ENCODE measurements around the gene CDC37L1. TPM values are rescaled to one million over a fixed set of nuclear protein-coding genes. Genes with fewer than 3 reads are reported as not detected.

Gene CDC37L1
- polyA plus RNA-seq, 4 donors: 5.6 to 16.0 (median 8.4) TPM

DNA sequence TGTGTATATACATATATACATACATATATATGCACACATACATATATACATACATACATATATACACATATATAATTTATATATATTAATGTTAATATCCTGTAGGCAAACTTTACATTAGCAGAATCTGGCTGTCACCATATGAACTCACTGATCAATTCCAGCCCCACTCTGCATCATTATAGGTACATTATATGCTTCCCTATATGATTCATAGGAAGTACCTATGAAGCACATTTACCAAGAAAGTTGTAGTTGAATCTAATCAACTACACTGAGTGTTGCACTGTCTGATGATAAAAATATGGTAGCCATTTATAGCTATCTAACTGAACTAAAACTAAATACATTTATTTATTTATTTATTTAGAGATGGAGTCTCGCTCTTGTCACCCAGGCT lies 7.6 kb upstream of the CDC37L1 start:
- DNase-seq (no peak), FAIRE-seq (no peak)
- Histone ChIP-seq H3K27ac (ENCODE audit: low read depth in 1 of 3, low read length in 2 of 3) (no peak overlapping the region), H3K4me1 (ENCODE audit: control insufficient read depth in 3 of 3, insufficient read depth in 2 of 3, low read depth in 1 of 3, low read length in 2 of 3) (peaks cover 0 to 2% (median 0%) of the 10 kb centered on the region in 3 donors), H3K9me3 (ENCODE audit: control insufficient read depth in 2 of 2, insufficient read depth in 1 of 2, low read depth in 1 of 2, low read length in 1 of 2) (no peaks in the 10 kb centered on the region), H3K4me3 (ENCODE audit: low read depth in 1 of 3, low read length in 3 of 3) (no peak overlapping the region), H3K27me3 (ENCODE audit: control insufficient read depth in 3 of 3, insufficient read depth in 3 of 3, low read length in 3 of 3) (no peaks in the 10 kb centered on the region), H3K36me3 (ENCODE audit: control insufficient read depth in 3 of 3, insufficient read depth in 2 of 3, low read depth in 1 of 3, low read length in 3 of 3) (no peaks in the 10 kb centered on the region)
- WGBS, 3 donors: 95 to 100% (median 96%) methylated on average over 1 of the region's 1 CpG

DNA sequence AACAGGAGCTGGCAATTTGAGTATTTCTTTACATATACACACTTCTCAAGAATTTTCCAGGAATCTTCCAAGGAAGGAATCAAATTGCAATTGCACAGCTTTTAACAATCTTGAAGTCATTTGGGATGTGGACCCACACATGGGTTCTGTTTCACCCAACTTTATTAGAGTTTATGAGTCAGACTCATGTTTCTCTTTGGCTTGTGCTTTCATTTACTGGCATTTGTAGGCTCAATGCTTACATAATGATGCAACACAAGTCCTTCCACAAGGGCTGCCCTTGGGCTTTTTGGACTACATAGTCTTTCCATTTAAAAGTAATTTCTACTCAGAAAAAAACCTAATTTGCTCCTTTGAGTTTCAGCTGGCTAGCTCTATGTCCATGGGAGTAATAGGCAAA lies 4.6 kb upstream of the CDC37L1 start:
- no peak for FAIRE-seq
- peaks cover 2 to 7% (median 5%) of the 10 kb centered on the region in 3 donors for H3K4me1 ChIP-seq (ENCODE audit: control insufficient read depth in 3 of 3, insufficient read depth in 2 of 3, low read depth in 1 of 3, low read length in 2 of 3)
- no peak overlapping the region for H3K27ac ChIP-seq (ENCODE audit: low read depth in 1 of 3, low read length in 2 of 3)

DNA sequence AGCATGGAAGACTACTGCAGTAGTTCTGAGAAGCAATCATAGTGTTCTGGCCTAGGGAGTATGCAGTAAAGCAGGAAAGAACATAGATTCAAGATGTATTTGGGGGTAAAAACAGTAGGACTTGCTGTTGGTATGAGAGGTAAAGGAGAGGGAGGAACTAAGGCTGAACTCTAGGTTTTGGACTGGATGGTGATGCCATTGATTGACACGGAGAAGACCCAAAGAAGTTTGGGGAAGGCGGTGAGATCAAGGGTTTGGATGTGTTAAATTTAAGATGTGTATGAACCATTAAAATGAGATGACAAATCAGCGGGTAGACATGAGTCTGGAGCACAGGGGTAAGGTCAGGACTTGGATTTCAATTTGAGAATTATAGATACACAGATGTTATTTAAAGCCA lies 2.0 kb upstream of the CDC37L1 start:
- no peaks in the 10 kb centered on the region for H3K36me3 ChIP-seq (ENCODE audit: control insufficient read depth in 3 of 3, insufficient read depth in 2 of 3, low read depth in 1 of 3, low read length in 3 of 3)
- H3K27me3 ChIP-seq (ENCODE audit: control insufficient read depth in 3 of 3, insufficient read depth in 3 of 3, low read length in 3 of 3): no peaks in the 10 kb centered on the region
- WGBS, 3 donors: 67 to 95% (median 85%) methylated on average over 3 of the region's 3 CpGs
- DNase-seq (no peak), FAIRE-seq (no peak)
- peaks cover 3 to 10% (median 5%) of the 10 kb centered on the region in 3 donors for H3K4me1 ChIP-seq (ENCODE audit: control insufficient read depth in 3 of 3, insufficient read depth in 2 of 3, low read depth in 1 of 3, low read length in 2 of 3)
- no peak overlapping the region for H3K4me3 ChIP-seq (ENCODE audit: low read depth in 1 of 3, low read length in 3 of 3)
- H3K27ac ChIP-seq (ENCODE audit: low read depth in 1 of 3, low read length in 2 of 3): peak overlapping the region in 1 of 3 donors; percentile 95
- H3K9me3 ChIP-seq (ENCODE audit: control insufficient read depth in 2 of 2, insufficient read depth in 1 of 2, low read depth in 1 of 2, low read length in 1 of 2): no peaks in the 10 kb centered on the region

More for the DNA sequence above, 4.6 kb upstream of the CDC37L1 start:
- DNase-seq: no peak
- Histone ChIP-seq H3K36me3 (ENCODE audit: control insufficient read depth in 3 of 3, insufficient read depth in 2 of 3, low read depth in 1 of 3, low read length in 3 of 3) (no peaks in the 10 kb centered on the region), H3K27me3 (ENCODE audit: control insufficient read depth in 3 of 3, insufficient read depth in 3 of 3, low read length in 3 of 3) (no peaks in the 10 kb centered on the region), H3K9me3 (ENCODE audit: control insufficient read depth in 2 of 2, insufficient read depth in 1 of 2, low read depth in 1 of 2, low read length in 1 of 2) (no peaks in the 10 kb centered on the region), H3K4me3 (ENCODE audit: low read depth in 1 of 3, low read length in 3 of 3) (no peak overlapping the region)

DNA sequence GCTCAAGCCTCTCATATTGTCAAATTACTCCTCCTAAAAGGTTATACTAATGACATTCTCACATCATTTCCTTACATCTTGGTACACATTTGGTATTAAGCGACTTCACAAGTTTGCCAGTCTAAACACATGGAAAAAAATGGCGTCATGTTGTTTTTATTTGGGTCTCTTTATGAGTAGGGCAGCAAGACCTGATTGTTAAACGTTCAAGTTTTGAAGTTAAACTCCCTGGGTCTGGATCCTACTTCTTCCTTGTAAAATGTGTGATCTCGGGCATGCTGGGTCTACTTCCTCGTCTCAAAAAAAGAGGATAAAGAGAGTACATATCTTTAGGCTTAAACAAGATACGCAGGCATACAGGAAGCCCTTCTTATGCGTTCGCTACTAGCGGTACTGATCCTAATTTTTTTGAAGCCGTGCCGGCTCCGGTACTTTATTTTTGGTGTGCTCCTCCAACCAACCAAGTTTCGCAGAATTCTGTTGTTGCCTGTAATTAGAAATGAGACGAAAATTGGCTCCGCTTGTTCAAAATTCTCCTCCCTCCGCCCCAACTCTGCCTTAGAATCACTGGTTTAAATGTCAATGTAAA lies 596 bp upstream of the CDC37L1 start:
- Histone ChIP-seq H3K9me3 (ENCODE audit: control insufficient read depth in 2 of 2, insufficient read depth in 1 of 2, low read depth in 1 of 2, low read length in 1 of 2) (no peaks in the 10 kb centered on the region), H3K27ac (ENCODE audit: low read depth in 1 of 3, low read length in 2 of 3) (peak overlapping the region; percentile 95 to 100 (median 98)), H3K36me3 (ENCODE audit: control insufficient read depth in 3 of 3, insufficient read depth in 2 of 3, low read depth in 1 of 3, low read length in 3 of 3) (no peaks in the 10 kb centered on the region), H3K27me3 (ENCODE audit: control insufficient read depth in 3 of 3, insufficient read depth in 3 of 3, low read length in 3 of 3) (no peaks in the 10 kb centered on the region), H3K4me1 (ENCODE audit: control insufficient read depth in 3 of 3, insufficient read depth in 2 of 3, low read depth in 1 of 3, low read length in 2 of 3) (peaks cover 3 to 10% (median 5%) of the 10 kb centered on the region in 3 donors), H3K4me3 (ENCODE audit: low read depth in 1 of 3, low read length in 3 of 3) (peak overlapping the region; percentile 82 to 88 (median 84))
- FAIRE-seq (no peak), DNase-seq (peak; percentile 48 to 78)
- 0 to 1% (median 0%) methylated on average over 16 of the region's 16 CpGs for WGBS, 3 donors

DNA sequence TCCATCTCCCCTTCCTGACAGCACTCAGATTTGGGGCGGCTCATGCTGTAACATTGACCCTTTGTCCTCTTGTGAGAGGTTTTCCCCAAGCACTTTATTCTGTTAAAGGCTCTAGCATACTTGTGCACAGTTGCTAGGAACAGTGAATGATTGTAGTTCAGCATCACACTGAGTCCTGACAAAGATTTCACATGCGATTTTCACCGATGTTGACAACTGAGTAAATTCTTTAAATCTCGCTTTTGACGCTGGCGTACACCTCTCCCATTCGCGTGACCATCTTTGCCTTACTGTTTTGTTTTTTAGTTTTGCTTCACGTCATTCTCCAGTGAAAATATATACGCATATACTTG lies 780 bp downstream of the CDC37L1 start:
- DNase-seq: peak in 1 of 2 donors; percentile 33
- Histone ChIP-seq H3K4me1 (ENCODE audit: control insufficient read depth in 3 of 3, insufficient read depth in 2 of 3, low read depth in 1 of 3, low read length in 2 of 3) (peaks cover 3 to 10% (median 5%) of the 10 kb centered on the region in 3 donors), H3K4me3 (ENCODE audit: low read depth in 1 of 3, low read length in 3 of 3) (peak overlapping the region; percentile 82 to 88 (median 84)), H3K27ac (ENCODE audit: low read depth in 1 of 3, low read length in 2 of 3) (peak overlapping the region; percentile 95 to 100 (median 98)), H3K27me3 (ENCODE audit: control insufficient read depth in 3 of 3, insufficient read depth in 3 of 3, low read length in 3 of 3) (no peaks in the 10 kb centered on the region), H3K36me3 (ENCODE audit: control insufficient read depth in 3 of 3, insufficient read depth in 2 of 3, low read depth in 1 of 3, low read length in 3 of 3) (peaks cover 0 to 4% (median 2%) of the 10 kb centered on the region in 3 donors), H3K9me3 (ENCODE audit: control insufficient read depth in 2 of 2, insufficient read depth in 1 of 2, low read depth in 1 of 2, low read length in 1 of 2) (no peaks in the 10 kb centered on the region)
- no peak for FAIRE-seq
- WGBS, 3 donors: 0 to 2% (median 2%) methylated on average over 10 of the region's 10 CpGs

DNA sequence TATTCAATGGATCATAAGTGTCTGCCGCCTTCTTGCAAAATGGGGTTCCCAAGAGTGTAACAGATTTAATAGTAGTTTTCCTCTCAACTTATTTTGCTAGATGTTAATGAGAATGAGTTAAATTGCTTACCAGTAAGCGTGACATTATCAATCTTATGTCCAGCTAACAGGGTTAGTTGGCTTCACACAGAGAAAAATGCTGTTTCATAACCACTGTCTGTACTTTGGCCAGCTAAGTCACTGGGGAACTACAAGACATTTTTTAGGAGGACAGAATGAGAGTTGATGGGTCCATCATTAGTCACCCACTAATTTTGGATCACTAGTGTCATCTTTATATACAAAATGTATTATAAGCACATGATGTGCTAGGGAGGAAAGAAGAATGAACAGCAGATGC lies 1.4 kb downstream of the CDC37L1 start:
- FAIRE-seq (no peak), DNase-seq (peak; percentile 57 to 58)
- Histone ChIP-seq H3K27me3 (ENCODE audit: control insufficient read depth in 3 of 3, insufficient read depth in 3 of 3, low read length in 3 of 3) (no peaks in the 10 kb centered on the region), H3K36me3 (ENCODE audit: control insufficient read depth in 3 of 3, insufficient read depth in 2 of 3, low read depth in 1 of 3, low read length in 3 of 3) (peaks cover 1 to 4% (median 2%) of the 10 kb centered on the region in 3 donors), H3K27ac (ENCODE audit: low read depth in 1 of 3, low read length in 2 of 3) (peak overlapping the region in 2 of 3 donors; percentile 24 to 95), H3K4me1 (ENCODE audit: control insufficient read depth in 3 of 3, insufficient read depth in 2 of 3, low read depth in 1 of 3, low read length in 2 of 3) (peaks cover 3 to 10% (median 5%) of the 10 kb centered on the region in 3 donors), H3K4me3 (ENCODE audit: low read depth in 1 of 3, low read length in 3 of 3) (peak overlapping the region; percentile 82 to 88 (median 84)), H3K9me3 (ENCODE audit: control insufficient read depth in 2 of 2, insufficient read depth in 1 of 2, low read depth in 1 of 2, low read length in 1 of 2) (no peaks in the 10 kb centered on the region)
- 17 to 46% (median 31%) methylated on average over 2 of the region's 2 CpGs for WGBS, 3 donors

DNA sequence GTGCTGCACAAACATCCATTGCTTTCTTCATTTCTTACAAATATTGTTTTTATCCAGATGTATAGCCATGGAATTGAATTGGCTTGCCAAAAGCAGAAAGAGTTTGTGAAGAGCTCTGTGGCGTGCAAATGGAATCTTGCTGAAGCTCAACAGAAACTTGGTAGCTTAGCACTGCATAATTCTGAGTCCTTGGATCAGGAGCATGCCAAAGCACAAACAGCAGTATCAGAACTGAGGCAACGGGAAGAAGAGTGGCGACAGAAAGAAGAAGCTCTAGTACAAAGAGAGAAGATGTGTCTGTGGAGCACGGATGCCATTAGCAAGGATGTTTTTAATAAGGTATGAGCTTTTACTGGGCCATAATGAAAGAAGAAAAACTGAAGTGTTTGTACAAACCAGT lies 5.5 kb downstream of the CDC37L1 start:
- Histone ChIP-seq H3K27me3 (ENCODE audit: control insufficient read depth in 3 of 3, insufficient read depth in 3 of 3, low read length in 3 of 3) (no peaks in the 10 kb centered on the region), H3K27ac (ENCODE audit: low read depth in 1 of 3, low read length in 2 of 3) (no peak overlapping the region), H3K36me3 (ENCODE audit: control insufficient read depth in 3 of 3, insufficient read depth in 2 of 3, low read depth in 1 of 3, low read length in 3 of 3) (peaks cover 4 to 9% (median 7%) of the 10 kb centered on the region in 3 donors), H3K4me1 (ENCODE audit: control insufficient read depth in 3 of 3, insufficient read depth in 2 of 3, low read depth in 1 of 3, low read length in 2 of 3) (peaks cover 2 to 3% (median 2%) of the 10 kb centered on the region in 3 donors), H3K9me3 (ENCODE audit: control insufficient read depth in 2 of 2, insufficient read depth in 1 of 2, low read depth in 1 of 2, low read length in 1 of 2) (no peaks in the 10 kb centered on the region), H3K4me3 (ENCODE audit: low read depth in 1 of 3, low read length in 3 of 3) (no peak overlapping the region)
- FAIRE-seq: no peak
- no peak for DNase-seq
- WGBS, 3 donors: 79 to 93% (median 89%) methylated on average over 4 of the region's 4 CpGs

DNA sequence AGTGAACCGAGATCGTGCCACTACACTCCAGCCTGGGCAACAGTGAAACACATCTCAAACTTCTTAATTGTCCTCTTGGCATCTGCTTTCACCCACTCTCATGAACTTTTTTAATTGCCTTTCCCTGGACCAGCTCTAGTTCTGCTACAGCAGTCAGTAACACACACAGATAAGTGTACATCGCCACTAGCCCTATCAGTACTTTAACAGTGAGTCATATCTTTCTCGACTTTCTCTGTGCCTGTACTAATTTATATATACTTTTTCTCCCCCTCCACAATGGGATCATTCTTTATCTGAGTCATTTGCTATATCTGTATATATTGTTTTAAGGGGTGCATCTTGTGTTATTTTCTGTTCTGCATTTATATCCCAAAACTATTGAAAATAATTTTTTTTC lies 6.7 kb downstream of the CDC37L1 start:
- FAIRE-seq (no peak), DNase-seq (no peak)
- Histone ChIP-seq H3K9me3 (ENCODE audit: control insufficient read depth in 2 of 2, insufficient read depth in 1 of 2, low read depth in 1 of 2, low read length in 1 of 2) (no peaks in the 10 kb centered on the region), H3K36me3 (ENCODE audit: control insufficient read depth in 3 of 3, insufficient read depth in 2 of 3, low read depth in 1 of 3, low read length in 3 of 3) (peaks cover 7 to 9% (median 9%) of the 10 kb centered on the region in 3 donors), H3K4me1 (ENCODE audit: control insufficient read depth in 3 of 3, insufficient read depth in 2 of 3, low read depth in 1 of 3, low read length in 2 of 3) (peaks cover 0 to 3% (median 2%) of the 10 kb centered on the region in 3 donors), H3K4me3 (ENCODE audit: low read depth in 1 of 3, low read length in 3 of 3) (no peak overlapping the region), H3K27me3 (ENCODE audit: control insufficient read depth in 3 of 3, insufficient read depth in 3 of 3, low read length in 3 of 3) (no peaks in the 10 kb centered on the region), H3K27ac (ENCODE audit: low read depth in 1 of 3, low read length in 2 of 3) (no peak overlapping the region)
- WGBS, 3 donors: 55 to 78% (median 60%) methylated on average over 4 of the region's 4 CpGs

DNA sequence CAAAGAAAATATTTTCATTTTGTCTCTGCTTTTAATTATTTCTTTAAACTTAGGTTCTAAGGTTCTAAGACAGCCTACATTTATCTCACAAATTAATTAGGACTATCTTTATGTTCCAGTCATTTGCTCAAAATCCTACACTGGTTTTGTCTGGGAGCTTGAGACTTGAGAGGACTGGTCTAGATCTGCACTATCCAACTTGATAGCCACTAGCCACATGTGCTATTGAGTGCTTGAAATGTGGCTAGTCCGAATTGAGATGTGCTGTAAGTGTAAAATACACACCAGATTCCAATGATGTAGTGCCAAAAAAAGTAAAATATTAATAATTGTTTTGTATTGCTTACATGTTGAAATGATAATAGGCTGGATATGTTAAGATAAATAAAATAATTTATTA lies 7.2 kb downstream of the CDC37L1 start:
- DNase-seq: no peak
- no peak overlapping the region for H3K4me3 ChIP-seq (ENCODE audit: low read depth in 1 of 3, low read length in 3 of 3)
- H3K4me1 ChIP-seq (ENCODE audit: control insufficient read depth in 3 of 3, insufficient read depth in 2 of 3, low read depth in 1 of 3, low read length in 2 of 3): peaks cover 0 to 2% (median 0%) of the 10 kb centered on the region in 3 donors
- 76 to 95% (median 77%) methylated on average over 1 of the region's 1 CpG for WGBS, 3 donors
- H3K9me3 ChIP-seq (ENCODE audit: control insufficient read depth in 2 of 2, insufficient read depth in 1 of 2, low read depth in 1 of 2, low read length in 1 of 2): no peaks in the 10 kb centered on the region
- peaks cover 7 to 11% (median 9%) of the 10 kb centered on the region in 3 donors for H3K36me3 ChIP-seq (ENCODE audit: control insufficient read depth in 3 of 3, insufficient read depth in 2 of 3, low read depth in 1 of 3, low read length in 3 of 3)
- no peak overlapping the region for H3K27ac ChIP-seq (ENCODE audit: low read depth in 1 of 3, low read length in 2 of 3)
- no peak for FAIRE-seq
- no peaks in the 10 kb centered on the region for H3K27me3 ChIP-seq (ENCODE audit: control insufficient read depth in 3 of 3, insufficient read depth in 3 of 3, low read length in 3 of 3)

Measured in small intestine (tissue), 7 donors.